T-helper 1 cell treated with Interleukin-12 subunit alpha and Interleukin-12 subunit beta and Interleukin-4 antibody, amounts not matched to agents 30 ng/mL and 1 ng/mL, for 36 hours (primary cell): ENCODE measurements around the gene PADI1. TPM values are rescaled to one million over a fixed set of nuclear protein-coding genes. Genes with fewer than 3 reads are reported as not detected.

Source experiments
- total RNA-seq: library from RNA; stranded (reverse); gene quantifications from 2 replicates; pipeline ENCODE4 v1.2.3, GENCODE V29; 2022

PADI1 gene
- total RNA-seq, 1 donor from 2014 or later, result not detected

Other genes starting within 250 kb of the PADI1 start
- not detected in 2 replicates for gene MFAP2, start 224.5 kb upstream of the PADI1 start, total RNA-seq
- 68.0 and 69.5 TPM in 2 replicates for gene ATP13A2, start 193.2 kb upstream of the PADI1 start, total RNA-seq
- 89.4 and 95.0 TPM in 2 replicates for gene SDHB, start 151.1 kb upstream of the PADI1 start, total RNA-seq
- not detected in 2 replicates for gene PADI2, start 85.7 kb upstream of the PADI1 start, total RNA-seq
- gene PADI3, start 44.0 kb downstream of the PADI1 start, total RNA-seq, result not detected in 2 replicates
- gene PADI4, start 103.1 kb downstream of the PADI1 start, total RNA-seq, result 0.17 TPM in 1 of 2 replicates, not detected in the other
- not detected in 2 replicates for gene PADI6, start 167.1 kb downstream of the PADI1 start, total RNA-seq
- 149 and 150 TPM in 2 replicates for gene RCC2, start 234.5 kb downstream of the PADI1 start, total RNA-seq